OCI-LY1 (cell line): ENCODE measurements around the gene LRRC59.

Experiments
- EZH2 ChIP-seq: fragments of 200-600 bp; sonication (generic), shearing (Covaris generic); IDR thresholded peaks from 2 replicates; pipeline ENCODE4 v1.8.0; 2017; ENCODE audit warnings: borderline replicate concordance, mixed run types, mild to moderate bottlenecking, antibody characterized with exemption, low read length, moderate library complexity, mixed read lengths
- TF ChIP-seq, protein P1 (sequence below): fragments of 200-600 bp; sonication (generic), shearing (Covaris generic); IDR thresholded peaks from 2 replicates; pipeline ENCODE4 v1.5.1; 2017; ENCODE audit warnings: mild to moderate bottlenecking, antibody characterized with exemption, low read length, moderate library complexity, mixed read lengths

DNA sequence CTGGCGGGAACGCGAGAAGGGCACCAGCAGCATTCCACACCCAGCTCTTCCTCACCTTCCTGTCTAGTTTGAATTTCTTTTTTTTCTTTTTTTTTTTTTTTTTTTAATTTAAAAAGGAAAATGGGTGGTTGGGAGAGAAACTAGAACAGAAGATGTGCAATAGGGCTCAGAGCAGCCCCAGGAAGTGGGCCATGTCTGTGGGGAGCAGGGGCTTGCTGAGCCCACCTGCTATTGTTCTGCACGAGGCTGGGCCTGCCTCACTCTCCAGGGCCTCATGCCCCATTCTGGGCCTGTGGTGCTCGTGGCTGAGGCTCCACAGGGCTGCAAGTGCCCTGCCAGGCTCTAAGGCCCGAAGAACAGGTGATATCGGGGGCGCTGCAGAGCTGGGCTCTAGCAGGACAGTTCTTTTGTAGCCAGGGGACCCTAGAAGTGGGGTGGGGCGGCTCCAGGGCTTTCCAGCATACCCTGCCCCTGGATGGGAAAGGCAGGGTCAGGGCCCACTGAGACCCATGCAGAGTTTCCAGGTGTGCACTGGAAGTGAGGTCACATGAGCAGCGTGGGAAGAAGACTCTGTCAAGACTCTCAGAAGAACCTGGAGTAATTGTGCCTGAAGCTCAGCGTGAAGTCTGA is 36.7 kb downstream of the LRRC59 start:
- TF ChIP-seq, protein P1, sequence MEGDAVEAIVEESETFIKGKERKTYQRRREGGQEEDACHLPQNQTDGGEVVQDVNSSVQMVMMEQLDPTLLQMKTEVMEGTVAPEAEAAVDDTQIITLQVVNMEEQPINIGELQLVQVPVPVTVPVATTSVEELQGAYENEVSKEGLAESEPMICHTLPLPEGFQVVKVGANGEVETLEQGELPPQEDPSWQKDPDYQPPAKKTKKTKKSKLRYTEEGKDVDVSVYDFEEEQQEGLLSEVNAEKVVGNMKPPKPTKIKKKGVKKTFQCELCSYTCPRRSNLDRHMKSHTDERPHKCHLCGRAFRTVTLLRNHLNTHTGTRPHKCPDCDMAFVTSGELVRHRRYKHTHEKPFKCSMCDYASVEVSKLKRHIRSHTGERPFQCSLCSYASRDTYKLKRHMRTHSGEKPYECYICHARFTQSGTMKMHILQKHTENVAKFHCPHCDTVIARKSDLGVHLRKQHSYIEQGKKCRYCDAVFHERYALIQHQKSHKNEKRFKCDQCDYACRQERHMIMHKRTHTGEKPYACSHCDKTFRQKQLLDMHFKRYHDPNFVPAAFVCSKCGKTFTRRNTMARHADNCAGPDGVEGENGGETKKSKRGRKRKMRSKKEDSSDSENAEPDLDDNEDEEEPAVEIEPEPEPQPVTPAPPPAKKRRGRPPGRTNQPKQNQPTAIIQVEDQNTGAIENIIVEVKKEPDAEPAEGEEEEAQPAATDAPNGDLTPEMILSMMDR, result no peak
- no peak for TF ChIP-seq EZH2
